Measurements from ENCODE around the gene BCL6.
A peak's percentile ranks its signal among the peaks of the same experiment; 100 is the strongest.

The BCL6 gene

DNA sequence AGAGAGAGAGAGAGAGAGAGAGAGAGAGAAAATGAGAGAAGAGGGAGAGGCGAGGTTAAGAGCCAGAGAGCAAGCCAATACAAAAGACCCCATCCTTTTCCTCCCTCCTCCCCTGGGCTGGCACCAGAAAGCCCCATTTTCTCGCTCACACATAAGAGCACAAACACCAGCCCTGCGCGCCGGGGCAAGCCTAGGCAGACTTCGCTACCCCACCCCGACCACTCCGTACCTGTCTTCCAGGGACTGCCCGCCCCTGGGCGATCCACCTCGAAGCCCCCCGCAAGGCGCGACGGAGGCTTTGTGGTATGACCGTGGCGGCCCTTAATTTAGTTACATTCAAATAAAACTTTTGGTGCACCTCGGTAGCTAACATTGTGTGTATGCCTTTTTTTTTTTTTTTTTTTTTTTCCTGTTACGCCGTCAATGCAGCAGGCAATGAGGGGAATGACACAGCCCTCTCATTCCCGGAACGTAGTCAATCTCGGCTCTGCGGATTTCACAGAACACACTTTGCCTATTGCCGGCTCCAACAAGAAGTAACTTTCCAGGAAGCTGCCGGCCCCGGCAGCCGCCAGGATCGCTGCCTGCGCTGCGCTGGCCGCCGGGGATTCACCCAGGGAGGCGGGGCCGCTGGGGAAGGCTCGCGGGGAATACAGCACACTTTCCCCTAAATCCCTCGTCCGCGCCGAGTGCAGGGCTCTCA, 7.7 kb downstream of the BCL6 start:
- H3K9me3 ChIP-seq (ENCODE audit: insufficient read depth, low read depth, low read length): no peaks in the 10 kb centered on the region
- H3K79me1 ChIP-seq (ENCODE audit: low read length): peaks cover 29% of the 10 kb centered on the region
- peak overlapping the region; percentile 83 for H3K18ac ChIP-seq (ENCODE audit: low read length)
- peak overlapping the region; percentile 67 for H3K9ac ChIP-seq (ENCODE audit: low read length)
- peak overlapping the region; percentile 60 for H2BK120ac ChIP-seq (ENCODE audit: insufficient read depth, low read length, poor library complexity)
- H3K4me1 ChIP-seq (ENCODE audit: control insufficient read depth in 1 of 2, insufficient read depth in 2 of 2, low read length in 2 of 2): peaks cover 18 to 32% of the 10 kb centered on the region in 2 experiments
- H2BK5ac ChIP-seq (ENCODE audit: low read depth, low read length, poor library complexity): peak overlapping the region; percentile 60
- WGBS (ENCODE audit: extremely low coverage, insufficient coverage, insufficient read length): no CpG with 5 or more reads among the region's 41 CpGs
- H3K23ac ChIP-seq (ENCODE audit: low read length): no peak overlapping the region
- H4K12ac ChIP-seq (ENCODE audit: low read depth, low read length): peak overlapping the region; percentile 39
- H3K27ac ChIP-seq (ENCODE audit: low read depth, low read length): peak overlapping the region; percentile 77
- peak overlapping the region; percentile 48 for H2BK12ac ChIP-seq (ENCODE audit: low read length)
- H3K4me3 ChIP-seq (ENCODE audit: low read depth, low read length): peak overlapping the region; percentile 62
- peak overlapping the region; percentile 73 for H4K91ac ChIP-seq (ENCODE audit: low read depth, low read length)
- peak overlapping the region; percentile 80 for H3K4me2 ChIP-seq (ENCODE audit: low read length)
- H2AK5ac ChIP-seq (ENCODE audit: low read length): no peak overlapping the region
- H3K79me2 ChIP-seq (ENCODE audit: control insufficient read depth, insufficient read depth, low read length, poor library complexity): peaks cover 13% of the 10 kb centered on the region
- H3K27me3 ChIP-seq (ENCODE audit: insufficient read depth, low read length): no peaks in the 10 kb centered on the region
- H4K8ac ChIP-seq (ENCODE audit: low read depth, low read length): peak overlapping the region; percentile 82
- H3K36me3 ChIP-seq (ENCODE audit: control insufficient read depth in 1 of 2, insufficient read depth in 2 of 2, low read length in 2 of 2): peaks cover 4 to 5% of the 10 kb centered on the region in 2 experiments
- peak overlapping the region; percentile 65 for H2AFZ ChIP-seq (ENCODE audit: insufficient read depth, low read length, poor library complexity)
- peak overlapping the region; percentile 14 for H3K14ac ChIP-seq (ENCODE audit: low read length)
- H3K4ac ChIP-seq (ENCODE audit: low read depth, low read length): peak overlapping the region; percentile 31
- DNase-seq: peak; percentile 95 to 96

DNA sequence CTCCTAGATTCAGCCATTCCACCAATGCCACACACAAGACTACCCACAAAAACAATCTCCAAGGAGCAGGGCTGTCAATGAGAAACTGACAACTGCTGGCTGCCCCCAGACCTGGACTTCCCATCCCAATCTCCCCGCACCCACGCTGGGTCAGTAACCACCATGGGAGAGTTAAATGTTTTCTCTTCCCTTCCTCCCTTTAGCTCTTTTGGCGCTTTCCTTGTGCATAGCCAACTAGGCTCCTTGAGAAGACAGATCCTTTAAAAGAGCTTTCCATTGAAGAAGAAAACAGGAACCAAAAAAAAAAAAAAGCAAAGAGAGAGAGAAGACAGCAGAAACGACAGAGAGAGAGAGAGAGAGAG, 8.3 kb downstream of the BCL6 start:
- Histone ChIP-seq H3K23ac (ENCODE audit: low read length) (no peak overlapping the region), H3K79me2 (ENCODE audit: control insufficient read depth, insufficient read depth, low read length, poor library complexity) (peaks cover 13% of the 10 kb centered on the region), H3K9ac (ENCODE audit: low read length) (no peak overlapping the region), H2AFZ (ENCODE audit: insufficient read depth, low read length, poor library complexity) (peak overlapping the region; percentile 60), H4K91ac (ENCODE audit: low read depth, low read length) (peak overlapping the region; percentile 68), H3K4me2 (ENCODE audit: low read length) (peak overlapping the region; percentile 80), H4K8ac (ENCODE audit: low read depth, low read length) (peak overlapping the region; percentile 75), H3K4ac (ENCODE audit: low read depth, low read length) (peak overlapping the region; percentile 41), H3K14ac (ENCODE audit: low read length) (peak overlapping the region; percentile 30), H3K36me3 (ENCODE audit: control insufficient read depth in 1 of 2, insufficient read depth in 2 of 2, low read length in 2 of 2) (peaks cover 4 to 5% of the 10 kb centered on the region in 2 experiments), H3K18ac (ENCODE audit: low read length) (peak overlapping the region; percentile 66), H3K4me1 (ENCODE audit: control insufficient read depth in 1 of 2, insufficient read depth in 2 of 2, low read length in 2 of 2) (peaks cover 18 to 32% of the 10 kb centered on the region in 2 experiments), H3K4me3 (ENCODE audit: low read depth, low read length) (no peak overlapping the region), H3K9me3 (ENCODE audit: insufficient read depth, low read depth, low read length) (no peaks in the 10 kb centered on the region), H2AK5ac (ENCODE audit: low read length) (peak overlapping the region; percentile 57), H3K27me3 (ENCODE audit: insufficient read depth, low read length) (no peaks in the 10 kb centered on the region), H3K27ac (ENCODE audit: low read depth, low read length) (no peak overlapping the region), H4K12ac (ENCODE audit: low read depth, low read length) (no peak overlapping the region), H2BK5ac (ENCODE audit: low read depth, low read length, poor library complexity) (no peak overlapping the region), H2BK120ac (ENCODE audit: insufficient read depth, low read length, poor library complexity) (peak overlapping the region; percentile 52), H2BK12ac (ENCODE audit: low read length) (peak overlapping the region; percentile 51), H3K79me1 (ENCODE audit: low read length) (peaks cover 29% of the 10 kb centered on the region)
- DNase-seq: peak in 1 of 2 donors; percentile 49
- no CpG with 5 or more reads among the region's 4 CpGs for WGBS (ENCODE audit: extremely low coverage, insufficient coverage, insufficient read length)

DNA sequence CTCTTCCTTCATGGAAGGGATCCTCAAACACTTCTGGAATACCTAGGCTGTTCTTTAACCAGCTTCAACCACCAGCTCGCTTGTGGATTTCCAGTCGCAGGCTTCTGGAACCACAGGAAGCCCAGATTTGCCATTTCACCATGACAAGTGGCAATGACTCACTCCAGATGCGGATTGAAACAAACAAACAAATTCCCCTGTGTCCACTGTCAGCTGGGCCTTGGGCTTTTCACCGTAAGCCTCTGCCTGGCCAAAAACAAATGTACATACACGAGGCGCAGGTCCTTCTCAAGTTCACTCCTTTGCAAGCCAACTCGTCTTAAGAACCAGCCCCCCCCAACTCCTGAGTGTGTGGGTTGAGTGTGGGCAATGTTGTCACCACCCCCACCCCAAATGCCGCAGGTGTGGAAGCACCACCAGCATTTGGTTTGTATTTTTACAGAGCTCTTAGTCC, 8.8 kb downstream of the BCL6 start:
- Histone ChIP-seq H3K4me1 (ENCODE audit: control insufficient read depth in 1 of 2, insufficient read depth in 2 of 2, low read length in 2 of 2) (peaks cover 16 to 29% of the 10 kb centered on the region in 2 experiments), H3K9me3 (ENCODE audit: insufficient read depth, low read depth, low read length) (no peaks in the 10 kb centered on the region), H3K4me2 (ENCODE audit: low read length) (no peak overlapping the region), H3K27me3 (ENCODE audit: insufficient read depth, low read length) (no peaks in the 10 kb centered on the region), H3K79me1 (ENCODE audit: low read length) (peaks cover 29% of the 10 kb centered on the region), H2AFZ (ENCODE audit: insufficient read depth, low read length, poor library complexity) (no peak overlapping the region), H3K18ac (ENCODE audit: low read length) (peak overlapping the region; percentile 66), H2BK120ac (ENCODE audit: insufficient read depth, low read length, poor library complexity) (peak overlapping the region; percentile 52), H3K23ac (ENCODE audit: low read length) (no peak overlapping the region), H4K91ac (ENCODE audit: low read depth, low read length) (peak overlapping the region; percentile 68), H2BK5ac (ENCODE audit: low read depth, low read length, poor library complexity) (peak overlapping the region; percentile 38), H4K8ac (ENCODE audit: low read depth, low read length) (peak overlapping the region; percentile 75), H3K4me3 (ENCODE audit: low read depth, low read length) (no peak overlapping the region), H3K14ac (ENCODE audit: low read length) (no peak overlapping the region), H3K36me3 (ENCODE audit: control insufficient read depth in 1 of 2, insufficient read depth in 2 of 2, low read length in 2 of 2) (peaks cover 6 to 9% of the 10 kb centered on the region in 2 experiments), H3K4ac (ENCODE audit: low read depth, low read length) (no peak overlapping the region), H3K27ac (ENCODE audit: low read depth, low read length) (peak overlapping the region; percentile 5), H4K12ac (ENCODE audit: low read depth, low read length) (peak overlapping the region; percentile 26), H3K79me2 (ENCODE audit: control insufficient read depth, insufficient read depth, low read length, poor library complexity) (peaks cover 11% of the 10 kb centered on the region), H2BK12ac (ENCODE audit: low read length) (no peak overlapping the region), H3K9ac (ENCODE audit: low read length) (no peak overlapping the region), H2AK5ac (ENCODE audit: low read length) (no peak overlapping the region)
- no CpG with 5 or more reads among the region's 8 CpGs for whole genome bisulfite sequencing (ENCODE audit: extremely low coverage, insufficient coverage, insufficient read length)
- DNase-seq: peak; percentile 82 to 91

DNA sequence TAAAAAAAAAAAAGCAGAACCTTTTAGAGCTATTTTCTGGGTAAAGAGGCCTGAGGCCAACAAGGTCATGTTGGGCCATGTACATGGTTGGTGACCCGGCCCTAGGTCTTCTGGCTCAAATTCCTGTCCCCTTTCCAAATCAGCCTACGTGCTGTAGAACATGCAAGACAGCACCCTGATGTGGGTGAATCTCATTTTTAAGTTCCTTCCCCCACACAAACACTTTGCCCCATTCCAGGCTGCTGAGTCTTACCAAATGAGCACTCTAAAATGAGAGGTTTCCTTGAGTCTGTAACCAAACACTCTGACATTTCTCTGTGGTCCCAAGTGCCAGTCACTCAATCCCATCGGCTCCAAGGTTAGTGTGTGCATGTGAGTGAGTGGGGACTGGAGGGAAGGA, 9.4 kb downstream of the BCL6 start:
- H3K14ac ChIP-seq (ENCODE audit: low read length): no peak overlapping the region
- DNase-seq: peak; percentile 83 to 88
- H2AK5ac ChIP-seq (ENCODE audit: low read length): no peak overlapping the region
- H3K9me3 ChIP-seq (ENCODE audit: insufficient read depth, low read depth, low read length): no peaks in the 10 kb centered on the region
- H2BK12ac ChIP-seq (ENCODE audit: low read length): no peak overlapping the region
- H3K4me1 ChIP-seq (ENCODE audit: control insufficient read depth in 1 of 2, insufficient read depth in 2 of 2, low read length in 2 of 2): peaks cover 16 to 27% of the 10 kb centered on the region in 2 experiments
- H3K4me2 ChIP-seq (ENCODE audit: low read length): no peak overlapping the region
- no peak overlapping the region for H4K8ac ChIP-seq (ENCODE audit: low read depth, low read length)
- H2BK120ac ChIP-seq (ENCODE audit: insufficient read depth, low read length, poor library complexity): no peak overlapping the region
- peaks cover 11% of the 10 kb centered on the region for H3K79me2 ChIP-seq (ENCODE audit: control insufficient read depth, insufficient read depth, low read length, poor library complexity)
- no peak overlapping the region for H3K27ac ChIP-seq (ENCODE audit: low read depth, low read length)
- H3K4me3 ChIP-seq (ENCODE audit: low read depth, low read length): no peak overlapping the region
- no peak overlapping the region for H3K4ac ChIP-seq (ENCODE audit: low read depth, low read length)
- no peak overlapping the region for H3K23ac ChIP-seq (ENCODE audit: low read length)
- WGBS (ENCODE audit: extremely low coverage, insufficient coverage, insufficient read length): no CpG with 5 or more reads among the region's 3 CpGs
- H3K27me3 ChIP-seq (ENCODE audit: insufficient read depth, low read length): no peaks in the 10 kb centered on the region
- H2AFZ ChIP-seq (ENCODE audit: insufficient read depth, low read length, poor library complexity): no peak overlapping the region
- H3K36me3 ChIP-seq (ENCODE audit: control insufficient read depth in 1 of 2, insufficient read depth in 2 of 2, low read length in 2 of 2): peaks cover 6 to 12% of the 10 kb centered on the region in 2 experiments
- no peak overlapping the region for H2BK5ac ChIP-seq (ENCODE audit: low read depth, low read length, poor library complexity)
- peaks cover 29% of the 10 kb centered on the region for H3K79me1 ChIP-seq (ENCODE audit: low read length)
- H3K9ac ChIP-seq (ENCODE audit: low read length): no peak overlapping the region
- no peak overlapping the region for H3K18ac ChIP-seq (ENCODE audit: low read length)
- H4K91ac ChIP-seq (ENCODE audit: low read depth, low read length): no peak overlapping the region
- H4K12ac ChIP-seq (ENCODE audit: low read depth, low read length): no peak overlapping the region

Measured in trophoblast cell (in vitro differentiated cells and primary cell).